T1000 (cell line): ENCODE results near the gene BMI1.
"Not testable (repeated sequence)": the region's sequence is repeated elsewhere in the genome, so short reads cannot be mapped to it uniquely, and the experiment has no call there.

Experiments
- DNase-seq: peaks from one replicate; lab custom pipeline; 2025; ENCODE audit warnings: mixed read lengths; lab: John Stamatoyannopoulos, UW

Gene BMI1

GRCh38 chr10:22320591-22321155 is at the start of gene BMI1:
TSS of gene BMI1 (plus strand) at chr10:22321099. CDS start at chr10:22326450, 5,351 bp downstream.
- DNase-seq: peak; percentile 100

DNA sequence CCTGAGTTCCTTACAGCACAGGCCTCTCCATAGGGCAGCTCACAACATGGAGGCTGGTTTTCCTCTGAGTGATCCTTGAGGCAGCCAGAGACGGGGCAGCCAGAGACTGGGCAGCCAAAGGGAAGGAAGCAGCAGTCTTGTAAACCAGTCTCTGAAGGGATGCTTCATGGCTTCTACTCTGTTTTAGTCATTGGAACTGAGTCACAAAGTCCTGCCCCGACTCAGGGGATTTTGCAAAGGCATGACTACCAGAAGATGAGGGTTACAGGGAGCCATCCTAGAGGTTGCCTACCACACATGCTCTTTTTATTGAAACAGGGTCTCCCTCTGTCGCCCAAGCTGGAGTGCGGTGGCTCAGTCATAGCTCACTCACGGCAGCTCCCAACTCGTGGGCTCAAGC is 49.1 kb upstream of the BMI1 start:
- no peak for DNase-seq

DNA sequence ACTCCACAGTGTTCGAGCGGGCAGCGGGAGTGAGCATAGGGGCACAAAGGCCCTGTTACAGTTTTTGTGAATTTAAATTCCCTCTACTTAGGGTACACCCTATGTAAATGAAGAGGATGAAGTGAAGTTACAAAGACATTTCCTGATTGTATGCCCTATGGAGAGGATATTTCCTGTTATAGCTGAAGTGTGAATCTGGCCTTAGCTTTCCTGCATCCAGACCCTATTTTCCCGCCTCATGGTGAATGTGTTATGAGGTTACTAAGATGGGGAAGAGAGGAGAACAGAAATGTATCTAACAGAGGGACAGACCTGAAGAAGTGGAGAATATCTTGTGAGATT is 42.5 kb upstream of the BMI1 start:
- no peak for DNase-seq

DNA sequence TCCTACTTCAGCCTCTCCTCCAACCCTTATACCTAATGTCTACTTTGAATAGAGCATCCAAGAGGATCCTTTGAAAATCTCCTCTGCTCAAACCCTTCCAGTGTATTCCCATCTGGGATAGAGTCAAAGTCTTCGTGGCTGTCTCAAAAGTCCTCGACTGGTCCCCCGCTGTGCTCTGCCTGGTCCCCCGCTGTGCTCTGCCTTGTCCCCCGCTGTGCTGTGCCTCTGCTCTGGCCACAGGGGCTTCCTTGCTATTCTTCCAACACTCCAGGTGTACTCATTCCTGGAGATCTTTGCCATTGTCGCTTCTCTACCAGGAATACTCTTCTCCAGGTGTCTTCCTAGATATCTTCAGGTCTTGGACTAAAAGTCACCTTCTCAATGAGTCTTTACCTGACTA is 40.8 kb upstream of the BMI1 start:
- DNase-seq: no peak

DNA sequence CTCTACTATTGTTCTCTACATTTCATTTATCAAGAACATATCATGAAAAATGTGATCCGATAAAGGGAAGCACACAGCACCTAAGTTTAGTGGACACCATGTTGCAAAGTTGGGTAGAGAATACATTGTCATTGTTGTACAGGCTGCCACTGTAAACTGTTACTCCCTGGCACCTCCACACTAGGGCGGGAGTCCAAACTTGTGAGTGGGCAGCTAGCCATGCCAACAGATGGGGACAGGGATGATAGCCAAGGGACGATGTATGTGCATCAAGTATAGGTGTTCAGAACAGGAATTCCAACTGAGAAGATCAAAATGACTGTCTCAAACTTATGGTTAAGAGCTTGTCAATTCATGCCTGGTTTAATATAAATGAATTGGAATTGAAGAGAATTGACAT is 35.8 kb upstream of the BMI1 start:
- DNase-seq: no peak

DNA sequence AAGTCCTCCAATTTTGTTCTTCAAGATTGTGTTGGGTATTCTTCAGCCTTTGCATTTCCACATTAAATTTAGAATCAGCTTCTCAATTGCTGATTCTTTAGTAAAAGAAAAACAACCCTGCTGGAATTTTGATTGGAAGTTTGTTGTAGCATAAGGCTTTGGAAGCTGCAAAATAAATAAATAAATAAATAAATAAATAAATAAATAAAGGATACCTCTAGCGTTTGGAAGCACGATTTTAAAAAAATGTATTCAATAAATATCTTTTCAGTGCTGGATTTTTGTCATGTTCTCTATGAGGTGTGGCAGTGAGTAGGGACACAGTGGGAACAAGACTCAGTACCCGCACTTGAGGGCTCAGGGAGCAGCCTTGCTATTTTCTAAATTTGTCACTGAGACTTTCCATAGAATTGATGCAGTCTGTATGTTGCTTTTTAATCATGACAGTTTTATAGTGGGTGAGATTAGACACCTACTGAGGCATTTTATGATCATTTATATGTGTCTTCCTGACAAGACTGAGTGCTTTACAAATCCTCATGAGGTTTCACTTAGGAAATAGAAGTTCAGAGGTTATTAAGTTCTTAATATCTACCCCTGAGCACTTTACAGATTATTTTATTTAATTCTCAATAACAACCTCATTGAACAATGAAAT is 27.0 kb upstream of the BMI1 start:
- no peak for DNase-seq

GRCh38 chr10:22294694-22295093 is 26.2 kb upstream of the BMI1 start:
- no peak for DNase-seq

DNA sequence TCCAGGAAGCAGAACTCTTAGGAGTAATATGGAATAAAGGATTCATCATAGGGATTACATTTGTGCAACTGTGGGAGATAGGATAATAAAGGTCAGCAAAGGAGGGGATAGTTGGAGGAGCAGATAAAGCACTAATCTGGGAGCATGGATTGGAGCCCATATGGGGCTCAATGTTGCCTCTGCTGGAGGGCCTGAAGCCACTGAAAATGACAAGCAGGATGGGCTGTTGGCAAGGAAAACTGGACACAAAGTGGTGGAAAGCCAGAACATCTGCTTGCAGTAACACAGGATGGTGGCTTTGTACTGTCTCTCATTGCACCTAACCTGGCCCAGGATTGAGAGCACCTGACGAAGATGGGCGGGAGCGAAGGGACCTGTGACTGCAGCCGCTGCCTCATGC is 19.7 kb upstream of the BMI1 start:
- no peak for DNase-seq

- DNase-seq: no peak
Measured at GRCh38 chr10:22303461-22303860, 17.4 kb upstream of the BMI1 start.

DNA sequence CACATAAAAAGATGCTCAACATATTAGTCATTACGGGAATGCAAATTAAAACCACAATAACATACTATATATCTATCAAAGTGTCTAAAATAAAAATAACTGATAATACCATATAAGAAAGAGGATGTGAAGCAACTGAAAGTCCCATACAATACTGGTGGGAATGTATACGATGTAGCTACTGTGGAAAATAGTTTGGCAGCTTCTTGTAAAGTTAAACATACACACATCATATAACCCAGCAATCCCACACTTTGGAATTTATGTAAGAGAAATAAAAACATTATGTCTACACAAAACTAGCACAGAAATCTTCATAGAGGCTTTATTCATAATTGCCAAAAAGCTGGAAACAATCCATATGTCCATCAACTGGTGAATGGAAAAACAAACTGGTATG is 15.2 kb upstream of the BMI1 start:
- no peak for DNase-seq

- DNase-seq: no peak
Measured at GRCh38 chr10:22308390-22308789, 12.5 kb upstream of the BMI1 start.

- no peak for DNase-seq
Measured at GRCh38 chr10:22309180-22310000, 11.5 kb upstream of the BMI1 start.

GRCh38 chr10:22310012-22310411 is 10.9 kb upstream of the BMI1 start:
- DNase-seq: not testable (repeated sequence)

DNA sequence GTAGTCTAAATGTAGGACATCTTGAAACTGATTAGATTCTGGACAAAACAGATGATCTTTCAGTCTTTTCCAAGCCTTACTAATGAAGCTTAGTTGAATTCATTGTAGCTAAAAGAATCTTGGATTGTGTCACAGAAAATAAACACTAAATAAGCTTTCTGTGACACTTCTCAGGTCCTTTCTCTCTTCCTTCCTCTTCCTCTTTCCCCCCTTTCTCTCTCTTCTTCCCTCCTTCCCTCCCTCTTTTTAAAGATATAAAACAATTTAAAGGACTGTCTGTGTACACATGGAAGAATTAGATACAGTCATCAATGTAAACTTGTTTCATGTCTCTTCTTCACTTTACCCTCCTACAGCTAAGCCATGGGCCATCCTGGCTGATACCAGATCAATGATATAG is 10.0 kb upstream of the BMI1 start:
- no peak for DNase-seq

DNA sequence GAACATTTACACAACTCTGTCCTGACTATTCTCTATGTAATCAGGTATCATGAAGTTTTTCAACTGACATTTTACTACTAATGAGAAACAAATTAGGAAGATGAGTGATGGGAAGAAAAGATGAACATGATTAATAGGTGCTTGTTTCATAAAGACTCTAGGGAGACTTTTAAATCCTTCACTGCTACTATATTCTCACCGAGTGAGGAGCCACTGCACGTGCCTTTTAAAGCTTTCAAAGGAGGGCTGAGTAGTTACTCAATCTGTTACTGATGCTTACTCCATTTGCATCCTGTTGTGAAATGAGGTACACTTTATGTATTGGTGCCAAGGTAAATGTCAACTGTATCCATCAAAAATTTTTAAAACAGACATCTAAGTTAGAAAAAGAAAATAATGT is 6.0 kb upstream of the BMI1 start:
- no peak for DNase-seq

- DNase-seq: no peak
Measured at GRCh38 chr10:22315455-22316285, 5.2 kb upstream of the BMI1 start.

DNA sequence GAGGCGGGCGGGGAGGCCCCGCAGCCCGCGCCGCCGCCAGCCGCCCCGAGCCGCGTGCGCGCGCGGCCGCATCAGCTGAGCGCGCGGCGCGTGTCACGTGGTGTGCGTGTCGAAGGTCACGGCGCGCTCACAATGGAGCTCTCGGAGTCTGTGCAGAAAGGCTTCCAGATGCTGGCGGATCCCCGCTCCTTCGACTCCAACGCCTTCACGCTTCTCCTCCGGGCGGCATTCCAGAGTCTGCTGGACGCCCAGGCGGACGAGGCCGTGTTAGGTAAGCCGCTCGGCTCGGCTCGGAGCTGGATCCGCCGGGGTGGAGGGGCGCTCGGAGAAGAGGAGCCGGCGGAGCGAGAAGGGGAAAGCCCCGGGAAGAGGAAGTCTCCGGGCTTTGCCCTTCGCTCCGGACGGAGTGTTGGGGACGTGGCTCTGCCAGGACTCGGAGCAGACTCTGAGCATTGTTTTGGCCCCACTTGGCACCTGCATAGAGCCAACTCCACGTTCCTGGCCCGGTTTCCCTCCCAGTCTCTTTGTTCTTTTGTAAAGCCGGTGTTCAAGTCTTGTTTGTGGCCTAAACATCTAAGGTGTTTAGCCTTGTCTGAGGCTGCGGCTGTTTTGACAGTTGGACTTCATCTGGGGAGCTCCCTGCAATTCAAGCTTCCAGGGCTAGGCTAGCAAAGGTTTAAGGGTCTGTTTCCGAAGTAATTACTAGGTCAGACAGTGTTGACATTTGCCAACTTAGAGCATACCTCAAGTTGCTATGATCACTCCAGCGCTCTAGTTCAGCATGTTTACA is 4.4 kb upstream of the BMI1 start, which contains the start of gene COMMD3:
Gene COMMD3 (plus strand): TSS at position 103 of the 790 bp plus-strand sequence. CDS start 30 bp downstream, at position 133.
- DNase-seq: peak; percentile 100

DNA sequence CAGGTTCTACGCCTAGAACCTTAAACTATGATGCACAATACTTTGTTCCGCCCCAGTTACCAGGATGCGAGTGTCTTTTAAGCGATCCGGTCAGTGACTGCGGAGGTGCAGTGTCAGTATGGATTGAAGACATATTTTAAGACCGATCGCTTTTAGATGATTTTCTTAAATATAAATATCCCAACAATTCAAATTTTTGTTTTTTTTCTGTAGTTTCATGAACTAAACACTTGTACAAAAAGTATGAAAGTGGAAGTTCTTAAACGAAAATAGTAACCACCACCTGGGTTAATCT is 3.9 kb upstream of the BMI1 start:
- no peak for DNase-seq

- no peak for DNase-seq
Measured at GRCh38 chr10:22317771-22318565, 2.9 kb upstream of the BMI1 start.

DNA sequence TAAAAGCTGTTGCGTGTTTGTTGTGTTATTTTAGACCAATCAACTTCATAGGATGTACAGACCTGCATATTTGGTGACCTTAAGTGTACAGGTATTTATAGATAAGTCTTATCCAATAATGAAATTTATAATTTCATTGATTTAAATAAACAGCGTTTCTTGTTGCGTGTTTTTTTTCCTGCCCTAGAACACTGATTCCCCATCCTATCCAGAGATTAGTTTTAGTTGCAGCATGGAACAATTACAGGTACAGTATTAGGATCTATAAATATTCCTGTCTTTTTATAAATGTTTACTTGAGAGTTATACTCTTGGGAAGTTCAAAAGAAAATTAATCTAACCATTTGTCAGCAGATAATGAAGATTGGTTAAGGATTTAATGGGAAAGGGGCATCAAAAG is 2.1 kb upstream of the BMI1 start:
- no peak for DNase-seq

DNA sequence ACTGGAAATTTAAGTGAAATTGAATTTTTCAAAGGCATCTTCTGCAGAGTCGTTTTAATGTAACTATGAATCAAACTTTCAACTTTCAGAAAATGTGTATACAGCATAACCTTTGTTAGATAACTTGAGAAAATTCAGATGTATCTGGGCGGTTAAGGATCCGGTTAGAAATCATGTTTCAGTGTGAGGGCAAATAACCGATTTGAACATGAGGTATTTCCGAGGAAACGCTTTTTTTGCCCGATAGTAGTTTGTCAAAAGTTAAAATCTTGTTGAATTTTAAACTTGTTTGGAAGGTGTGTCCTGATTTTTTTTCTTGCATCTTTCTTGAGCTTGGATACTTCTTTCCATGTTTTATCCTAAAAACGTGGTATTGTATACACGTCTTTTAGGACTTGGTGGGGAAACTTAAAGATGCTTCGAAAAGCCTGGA is 1.3 kb upstream of the BMI1 start:
- no peak for DNase-seq
